GM19395 (cell line): Measurements from ENCODE around the gene AGAP1.

Experiments
- ATAC-seq: cut with Tn5 transposase; IDR thresholded peaks from one replicate; pipeline ENCODE4 v1.9.1; 2021; ENCODE audit warnings: mild to moderate bottlenecking, moderate library complexity; ENCODE audit not compliant: unreplicated experiment

AGAP1 gene

GRCh38 chr2:235626658-235627057 is 132.8 kb downstream of the AGAP1 start:
- no peak for ATAC-seq

DNA sequence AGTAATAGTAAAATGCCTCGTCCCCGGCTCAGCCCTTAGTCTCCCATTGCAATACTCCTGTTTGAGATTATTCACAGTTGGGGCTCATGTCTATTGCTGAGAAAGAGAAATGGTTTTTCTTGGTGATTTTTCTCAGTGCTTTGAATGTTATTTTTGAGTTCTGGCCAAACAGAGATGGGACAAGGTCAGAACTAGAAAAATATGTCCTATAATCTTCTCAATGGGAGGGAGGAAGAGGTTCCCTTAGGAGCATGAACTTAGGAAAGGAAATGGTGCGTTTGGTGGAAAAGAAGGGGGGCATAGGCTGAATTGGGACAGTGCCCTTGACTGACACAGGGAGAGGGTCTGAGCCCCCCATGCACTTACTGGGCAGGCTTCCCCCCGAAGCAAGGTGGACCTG is 133.8 kb downstream of the AGAP1 start:
- no peak for ATAC-seq

GRCh38 chr2:235630718-235631296 is 137.0 kb downstream of the AGAP1 start:
- ATAC-seq: no peak

GRCh38 chr2:235634435-235635158 is 140.8 kb downstream of the AGAP1 start:
- no peak for ATAC-seq

GRCh38 chr2:235636546-235636945 is 142.7 kb downstream of the AGAP1 start:
- ATAC-seq: no peak

DNA sequence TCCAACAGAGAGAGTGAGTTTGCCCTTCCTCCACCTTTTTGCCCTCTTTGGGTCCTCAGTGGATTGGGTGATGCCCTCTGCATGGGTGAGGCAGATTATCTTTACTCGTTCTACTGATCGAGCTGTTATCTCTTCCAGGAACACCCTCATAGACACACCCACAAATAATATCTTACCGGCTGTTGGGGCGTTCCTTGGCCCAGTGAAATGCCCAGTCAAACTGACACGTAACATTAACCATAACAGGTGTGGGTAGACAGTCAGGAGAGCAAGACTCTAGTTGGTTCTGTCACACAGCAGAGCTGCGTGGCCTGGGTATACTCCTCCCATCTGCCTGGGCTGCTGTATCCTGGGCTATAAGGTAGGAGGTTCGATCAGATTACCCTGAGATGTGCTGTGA is 144.1 kb downstream of the AGAP1 start:
- ATAC-seq: no peak

DNA sequence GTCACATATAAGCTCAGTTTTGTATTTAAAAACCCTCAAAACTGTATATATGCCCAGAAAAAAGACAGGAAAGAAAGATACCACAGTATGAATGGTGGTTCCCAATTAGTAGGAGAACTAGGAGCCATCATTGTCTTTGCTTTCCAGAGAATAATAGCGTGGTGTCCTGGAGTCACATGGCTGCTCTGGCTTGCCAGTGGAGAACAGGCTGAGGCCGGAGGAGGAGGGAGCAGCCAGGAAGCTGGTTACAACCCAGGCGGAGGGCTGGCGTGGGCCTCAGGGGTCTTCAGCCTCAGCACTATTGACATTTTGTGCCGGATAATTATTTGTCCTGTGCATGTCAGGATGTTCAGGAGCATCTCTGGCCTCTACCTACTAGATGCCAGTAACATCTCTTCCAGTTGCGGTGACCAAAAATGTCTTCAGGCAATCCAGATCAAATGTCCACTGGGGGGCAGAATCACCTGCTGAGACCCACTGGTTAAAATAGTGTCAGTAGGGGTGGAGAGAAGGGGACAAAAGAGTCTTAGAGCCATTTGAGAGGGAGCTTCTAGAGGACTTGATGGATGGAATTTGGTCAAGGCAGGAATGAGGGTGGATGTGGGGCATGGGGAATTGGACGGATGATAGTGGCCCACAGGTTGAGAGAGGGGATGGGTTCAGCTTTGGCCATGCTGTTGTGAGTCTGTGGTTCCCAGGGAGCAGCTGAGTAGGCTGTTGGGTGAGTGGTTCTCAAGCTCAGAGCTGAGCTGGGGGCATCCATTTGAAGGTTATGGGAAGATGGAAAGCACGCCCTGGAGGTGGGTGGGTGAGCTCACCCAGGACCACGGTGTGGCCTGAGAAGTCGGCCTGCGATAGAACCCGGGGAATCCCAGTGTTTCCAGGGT is 144.9 kb downstream of the AGAP1 start:
- ATAC-seq: no peak

- no peak for ATAC-seq
Measured at GRCh38 chr2:235639428-235639773, 145.6 kb downstream of the AGAP1 start.

- no peak for ATAC-seq
Measured at GRCh38 chr2:235639885-235640284, 146.0 kb downstream of the AGAP1 start.

- ATAC-seq: no peak
Measured at GRCh38 chr2:235640377-235640776, 146.5 kb downstream of the AGAP1 start.

DNA sequence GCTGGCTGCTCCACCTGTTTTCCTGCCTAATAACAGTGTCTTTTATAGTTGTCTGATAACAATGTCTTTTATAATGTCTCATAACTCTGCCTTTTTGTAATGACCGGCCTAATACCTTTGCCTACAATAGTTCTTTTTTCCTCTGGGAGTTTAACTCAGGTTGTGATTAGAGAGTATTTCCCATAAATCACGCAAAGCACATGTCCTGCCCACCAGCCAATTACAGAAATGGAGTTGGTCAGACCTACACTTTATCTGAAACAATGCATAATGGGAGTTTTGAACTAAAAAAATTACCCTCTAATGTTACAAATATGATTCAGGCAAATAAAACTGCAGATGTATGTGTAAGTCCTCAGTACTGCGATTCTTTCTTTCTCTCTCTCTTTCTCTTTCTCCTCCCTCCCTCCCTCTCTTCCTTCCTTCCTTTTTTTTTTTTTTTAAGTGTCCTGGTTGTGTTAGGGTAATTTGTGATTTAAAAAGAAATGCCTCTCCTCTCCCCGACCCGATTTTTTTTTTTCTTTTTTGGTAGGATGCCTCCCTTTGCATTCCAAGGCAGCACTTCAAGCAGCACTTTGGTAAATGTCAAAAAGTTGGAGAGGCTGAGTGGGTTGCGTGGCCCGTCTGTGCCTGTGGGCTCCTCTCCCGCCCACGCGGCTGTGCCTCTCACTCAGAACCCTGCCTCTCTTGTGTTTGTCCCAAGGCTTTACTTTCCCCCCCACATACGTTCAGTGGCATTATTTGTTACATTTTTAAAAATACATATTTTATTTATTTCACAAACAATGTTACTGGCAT is 147.3 kb downstream of the AGAP1 start:
- ATAC-seq: no peak

GRCh38 chr2:235641956-235642355 is 148.1 kb downstream of the AGAP1 start:
- ATAC-seq: no peak

- ATAC-seq: no peak
Measured at GRCh38 chr2:235642446-235643098, 148.7 kb downstream of the AGAP1 start.

DNA sequence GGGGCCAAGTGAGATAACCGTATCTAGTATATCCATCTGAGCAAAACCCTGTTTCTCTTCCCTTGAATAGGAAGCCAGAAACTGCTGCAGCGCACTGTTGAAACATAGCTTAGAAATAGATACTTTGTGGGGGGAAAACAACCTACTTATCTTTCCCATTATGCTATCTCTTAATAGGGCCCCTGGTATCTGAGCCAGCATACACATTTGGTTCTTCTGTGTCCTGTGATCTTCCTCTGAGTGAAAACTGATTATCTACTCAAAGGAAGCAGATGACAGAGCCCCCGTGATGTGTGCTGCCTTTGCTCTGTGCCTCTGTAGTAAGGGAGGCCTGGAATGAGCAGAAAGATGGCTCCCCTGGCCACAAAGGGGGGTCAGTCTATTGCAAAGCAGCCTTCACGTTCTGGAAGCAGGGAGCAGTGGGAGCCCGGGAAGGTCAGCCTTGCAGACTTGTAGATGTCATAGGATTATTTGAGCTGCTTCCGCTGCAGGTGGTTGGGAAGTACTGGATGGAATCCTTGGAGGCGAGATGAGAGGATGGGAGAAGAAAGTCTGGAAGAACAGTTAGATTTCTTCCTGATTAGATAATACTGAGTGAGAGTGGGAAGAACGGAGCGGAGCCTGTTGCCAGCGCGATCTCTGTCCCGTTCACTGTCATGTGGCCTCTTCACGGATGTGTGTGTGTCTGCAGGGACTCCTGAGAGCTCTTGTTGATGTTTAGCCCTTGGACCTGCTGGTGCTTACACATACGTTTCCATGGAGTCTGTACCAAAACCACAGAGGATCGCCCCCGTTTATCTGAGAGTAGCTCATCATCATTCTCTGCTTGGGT is 150.1 kb downstream of the AGAP1 start:
- no peak for ATAC-seq

DNA sequence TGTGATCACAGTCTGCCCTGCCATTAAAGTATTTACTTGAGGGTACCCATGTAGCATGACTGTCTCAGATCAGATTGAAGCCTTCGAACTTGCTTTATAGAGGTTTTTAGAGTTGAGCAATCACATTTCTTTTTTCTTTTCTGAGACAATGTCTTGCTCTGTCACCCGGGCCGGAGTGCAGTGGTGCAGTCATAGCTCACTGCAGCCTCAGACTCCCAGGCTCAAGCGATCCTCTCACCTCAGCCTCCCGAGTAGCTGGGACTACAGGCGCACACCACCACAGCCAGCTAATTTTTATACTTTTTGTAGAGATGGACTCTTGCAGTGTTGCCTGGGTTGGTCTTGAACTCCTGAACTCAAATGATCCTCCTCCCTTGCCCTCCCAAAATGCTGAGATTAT is 153.4 kb downstream of the AGAP1 start:
- no peak for ATAC-seq

- ATAC-seq: no peak
Measured at GRCh38 chr2:235647877-235648276, 154.0 kb downstream of the AGAP1 start.

DNA sequence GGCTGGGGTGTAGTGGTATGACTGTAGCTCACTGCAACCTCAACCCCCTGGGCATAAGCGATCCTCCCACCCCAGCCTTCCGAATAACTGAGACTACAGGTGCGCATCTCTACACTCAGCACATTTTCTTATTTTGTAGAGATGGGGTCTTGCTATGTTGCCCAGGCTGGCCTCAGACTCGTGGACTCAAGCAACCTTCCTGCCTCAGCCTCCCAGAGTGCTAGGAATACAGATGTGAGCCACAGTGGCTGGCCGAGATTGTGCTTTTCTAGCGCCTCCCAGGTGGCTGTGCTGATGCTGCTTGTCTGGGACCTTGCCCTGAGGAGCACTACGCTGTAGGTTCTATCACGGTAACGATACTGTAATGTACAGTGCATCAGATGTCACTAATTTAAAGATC is 155.6 kb downstream of the AGAP1 start:
- no peak for ATAC-seq

GRCh38 chr2:235651643-235652042 is 157.8 kb downstream of the AGAP1 start:
- no peak for ATAC-seq

GRCh38 chr2:235654103-235654813 is 160.4 kb downstream of the AGAP1 start:
- no peak for ATAC-seq
